Cardiac fibroblast (primary cell): ENCODE results near the gene MYH14.

Experiments used
- DNase-seq, 2 donors: peaks; one replicate each; pipeline versions ENCODE4 v3.0.0 to v3.0.0-alpha.2; 2010; ENCODE audit warnings: low read depth in 2 of 2
- H3K4me3 ChIP-seq, 2 donors: replicated peaks in 1 of 2; 1 replicate in 1 of 2; 2 replicates in 1 of 2; pipeline ENCODE4 v1.5.1; 2011; ENCODE audit warnings: low read depth in 2 of 2, low read length in 2 of 2, mild to moderate bottlenecking in 2 of 2, moderate library complexity in 1 of 2
- CTCF ChIP-seq: IDR thresholded peaks from one replicate; pipeline ENCODE4 v1.5.1; 2011; ENCODE audit warnings: low read depth, mild to moderate bottlenecking, low read length, inconsistent platforms

Gene MYH14

GRCh38 chr19:50191216-50191615, 12.2 kb upstream of the MYH14 start:
- H3K4me3 ChIP-seq: no peak overlapping the region
- no peak for TF ChIP-seq CTCF
- no peak for DNase-seq

- DNase-seq: no peak
- no peak overlapping the region for H3K4me3 ChIP-seq
- no peak for TF ChIP-seq CTCF
These were observed 10.8 kb upstream of the MYH14 start for GRCh38 chr19:50192463-50193211.

GRCh38 chr19:50195224-50195623, 8.2 kb upstream of the MYH14 start:
- DNase-seq: no peak
- TF ChIP-seq CTCF: no peak
- H3K4me3 ChIP-seq: no peak overlapping the region

- no peak overlapping the region for H3K4me3 ChIP-seq
- no peak for DNase-seq
- TF ChIP-seq CTCF: no peak
These were observed 7.0 kb upstream of the MYH14 start for GRCh38 chr19:50196322-50196932.

GRCh38 chr19:50197348-50197747, 6.1 kb upstream of the MYH14 start:
- TF ChIP-seq CTCF: no peak
- no peak for DNase-seq
- H3K4me3 ChIP-seq: no peak overlapping the region

- H3K4me3 ChIP-seq: no peak overlapping the region
- no peak for TF ChIP-seq CTCF
- peak in 1 of 2 donors; percentile 5 for DNase-seq
These were observed 4.8 kb upstream of the MYH14 start for GRCh38 chr19:50198431-50199258.
